B cell (primary cell): Measurements from ENCODE around the gene FKBP2. TPM values are rescaled to one million over a fixed set of nuclear protein-coding genes. Genes with fewer than 3 reads are reported as not detected.

ENCODE experiments used
- ATAC-seq: fragments of 200-7000 bp; cut with Tn5 transposase; one replicate; pipeline ENCODE4 v1.10.0; 2021; ENCODE audit warnings: low read depth, mild to moderate bottlenecking, moderate number of reproducible peaks, moderate library complexity
- CTCF ChIA-PET: fragments of 350-600 bp; sonication (Branson Sonifier 250); formaldehyde crosslinking; loops from one replicate; lab custom pipeline; 2021; ENCODE audit warnings: antibody characterized with exemption, inconsistent platforms; lab: Charles Lee
- POLR2A ChIA-PET: fragments of 350-600 bp; sonication (Branson Sonifier 250); formaldehyde crosslinking; loops from one replicate; lab custom pipeline; 2021; ENCODE audit warnings: antibody characterized with exemption; lab: Charles Lee
- DNase-seq: peaks from one replicate; pipeline ENCODE4 v3.0.0; 2013
- H2AFZ ChIP-seq: 2 replicates; pipeline ENCODE4 v1.6.1; 2012; ENCODE audit warnings: mild to moderate bottlenecking, low read depth, low read length; ENCODE audit not compliant: insufficient read depth, poor library complexity, severe bottlenecking
- H3K27ac ChIP-seq, 2 donors: 1 replicate in 1 of 2; 2 replicates in 1 of 2; pipeline ENCODE4 v1.5.1; 2012 to 2013; ENCODE audit warnings: low read length in 2 of 2, mild to moderate bottlenecking in 2 of 2, moderate library complexity in 1 of 2
- H3K27me3 ChIP-seq, 4 experiments: fragments of 200-600 bp in 1 of 4; sonication (generic) in 1 of 4; replicated peaks in 1 of 4; 1 replicate in 2 of 4; 2 replicates in 2 of 4; pipeline versions ENCODE4 v1.6.1 to v1.7.0; 2013 to 2016; ENCODE audit warnings: low read length in 3 of 4, mild to moderate bottlenecking in 2 of 4, mixed read lengths in 1 of 4, moderate library complexity in 1 of 4; ENCODE audit not compliant: insufficient read depth in 4 of 4, control insufficient read depth in 3 of 4; ENCODE audit errors: control extremely low read depth in 1 of 4
- H3K36me3 ChIP-seq, 2 experiments: replicated peaks in 1 of 2; 1 replicate in 1 of 2; 2 replicates in 1 of 2; pipeline versions ENCODE4 v1.6.1 to v1.7.1; 2013; ENCODE audit warnings: low read length in 1 of 2; ENCODE audit not compliant: insufficient read depth in 2 of 2, control insufficient read depth in 1 of 2; ENCODE audit errors: control extremely low read depth in 1 of 2, extremely low read depth in 1 of 2
- H3K4me1 ChIP-seq, 2 donors: fragments of 200-600 bp in 1 of 2; sonication (generic) in 1 of 2; 1 replicate in 1 of 2; 2 replicates in 1 of 2; pipeline versions ENCODE4 v1.5.1 to v1.6.1; 2013 to 2017; ENCODE audit warnings: low read length in 2 of 2; ENCODE audit not compliant: control insufficient read depth in 2 of 2, insufficient read depth in 2 of 2
- H3K4me2 ChIP-seq: replicated peaks from 2 replicates; pipeline ENCODE3; 2012; ENCODE audit warnings: mild to moderate bottlenecking, low read depth, low read length; ENCODE audit not compliant: poor library complexity, severe bottlenecking
- H3K4me3 ChIP-seq, 5 experiments: fragments of 200-600 bp in 1 of 5; sonication (generic) in 1 of 5; 1 replicate in 3 of 5; 2 replicates in 2 of 5; pipeline versions ENCODE4 v1.5.1 to v1.7.0; 2011 to 2016; ENCODE audit warnings: low read length in 4 of 5, mild to moderate bottlenecking in 4 of 5, low read depth in 2 of 5, control low read depth in 1 of 5, moderate library complexity in 1 of 5; ENCODE audit not compliant: insufficient read depth in 1 of 5; ENCODE audit errors: control extremely low read depth in 1 of 5, extremely low read depth in 1 of 5
- H3K79me2 ChIP-seq: fragments of 200-600 bp; sonication (generic); one replicate; pipeline ENCODE4 v1.6.0; 2016; ENCODE audit warnings: low read length; ENCODE audit not compliant: control insufficient read depth, insufficient read depth
- H3K9ac ChIP-seq: fragments of 200-600 bp; sonication (generic); 2 replicates; pipeline ENCODE4 v1.6.1; 2017; ENCODE audit warnings: mild to moderate bottlenecking, low read length, moderate library complexity
- H3K9me3 ChIP-seq, 3 donors: one replicate each; pipeline versions ENCODE4 v1.6.1 to v1.7.1; 2013; ENCODE audit warnings: low read length in 2 of 3; ENCODE audit not compliant: control insufficient read depth in 2 of 3, insufficient read depth in 1 of 3; ENCODE audit errors: control extremely low read depth in 1 of 3
- H4K20me1 ChIP-seq: 2 replicates; pipeline ENCODE4 v1.6.0; 2012; ENCODE audit warnings: mild to moderate bottlenecking, low read length; ENCODE audit not compliant: insufficient read depth, control insufficient read depth, poor library complexity, severe bottlenecking
- H3K27ac Mint-ChIP-seq: one replicate; pipeline ENCODE4 v1.8.0; 2021; ENCODE audit warnings: mixed read lengths
- H3K27me3 Mint-ChIP-seq: one replicate; pipeline ENCODE4 v1.8.0; 2021; ENCODE audit warnings: mixed read lengths
- H3K4me1 Mint-ChIP-seq: one replicate; pipeline ENCODE4 v1.8.0; 2021; ENCODE audit warnings: mixed read lengths
- H3K4me3 Mint-ChIP-seq: one replicate; pipeline ENCODE4 v1.8.0; 2021; ENCODE audit warnings: mixed read lengths
- H3K9me3 Mint-ChIP-seq: one replicate; pipeline ENCODE4 v1.8.0; 2022; ENCODE audit warnings: mixed read lengths; ENCODE audit not compliant: insufficient read depth
- CTCF ChIP-seq: fragments of 200-600 bp; IDR thresholded peaks from one replicate; pipeline ENCODE4 v1.8.0; 2022; ENCODE audit warnings: antibody characterized with exemption, mild to moderate bottlenecking
- EZH2 ChIP-seq: IDR thresholded peaks from 2 replicates; pipeline ENCODE4 v1.6.1; 2012; ENCODE audit warnings: borderline replicate concordance, low read depth, mild to moderate bottlenecking, moderate library complexity, low read length; ENCODE audit not compliant: insufficient read depth, poor library complexity, severe bottlenecking
- WGBS: methylation state at CpG from one replicate; pipeline ENCODE4 v1.1.5; 2013; ENCODE audit warnings: missing lambda C conversion rate; ENCODE audit not compliant: insufficient coverage; 5-methylcytosine and 5-hydroxymethylcytosine counted together
- intact Hi-C: fragments of 100-400 bp; cut with micrococcal nuclease; formaldehyde crosslinking; loops from one replicate; pipeline ENCODE4 v1.10.0; 2022
- polyA plus RNA-seq: library from polyadenylated mRNA; depleted of rRNA; stranded (reverse); fragments of >200 nt; gene quantifications from 2 replicates; pipeline ENCODE4 v1.2.3, GENCODE V29; 2012
- total RNA-seq, 2 donors: library from RNA; stranded (reverse); fragments of 120-200 nt in 1 of 2; gene quantifications; 1 replicate in 1 of 2; 2 replicates in 1 of 2; pipeline versions ENCODE4 v1.2.3 to v1.2.4, GENCODE V29; 2013 to 2022

FKBP2 gene
- total and polyA plus RNA-seq, 2 donors (not counting 1 experiment from before 2014, with no cell fraction given): 23.7 to 38.2 TPM

GRCh38 chr11:64264371-64264852, 23.5 kb downstream of the FKBP2 start:
- no peak for DNase-seq
- H4K20me1 ChIP-seq: no peaks in the 10 kb centered on the region
- peaks cover 9 to 14% of the 10 kb centered on the region in 2 donors for H3K4me1 ChIP-seq
- Mint-ChIP-seq H3K4me1 (peaks cover 6% of the 10 kb centered on the region), H3K27ac (no peak overlapping the region), H3K9me3 (no peaks in the 10 kb centered on the region), H3K4me3 (no peak overlapping the region), H3K27me3 (no peaks in the 10 kb centered on the region)
- peaks cover 0 to 3% (median 0%) of the 10 kb centered on the region in 3 donors for H3K9me3 ChIP-seq
- H3K27ac ChIP-seq: no peak overlapping the region
- H3K9ac ChIP-seq: no peak overlapping the region
- no peak for ATAC-seq
- H3K4me2 ChIP-seq: no peak overlapping the region
- no peak overlapping the region for H2AFZ ChIP-seq
- ChIA-PET CTCF (interaction anchor here (0.9 to 1.4 kb wide), 4 partner anchors 13 to 60 kb away, joined by 3 to 4 read pairs (median 3); partner anchors contain the start of genes FERMT3 and PLCB3), POLR2A (interaction anchor here (0.6 to 1.5 kb wide), 2 partner anchors 59 to 1458 kb away, joined by 4 to 5 read pairs; partner anchors contain the start of gene FERMT3)
- H3K27me3 ChIP-seq: no peaks in the 10 kb centered on the region
- intact Hi-C loops: no loop called here
- 93% methylated on average over 8 of the region's 10 CpGs for WGBS
- H3K79me2 ChIP-seq: no peaks in the 10 kb centered on the region
- no peaks in the 10 kb centered on the region for H3K36me3 ChIP-seq
- TF ChIP-seq CTCF: no peak
- TF ChIP-seq EZH2: no peak
- H3K4me3 ChIP-seq: no peak overlapping the region
